Kidney (tissue), 14 donors: ENCODE results near the gene RPL13. TPM values are rescaled to one million over a fixed set of nuclear protein-coding genes. Genes with fewer than 3 reads are reported as not detected.

ENCODE experiments used
- DNase-seq, 5 donors: peaks; one replicate each; pipeline ENCODE4 v3.0.0-alpha.2; 2013 to 2020
- FAIRE-seq: peaks from 2 replicates; lab custom pipeline; 2012; peaks lifted over from hg19 to GRCh38; lab: Jason Lieb, UNC
- H3K27ac ChIP-seq, 2 donors: one replicate each; pipeline ENCODE4 v1.7.0; 2013; ENCODE audit warnings: low read depth in 2 of 2, low read length in 2 of 2, inconsistent platforms in 1 of 2
- H3K27me3 ChIP-seq: one replicate; pipeline ENCODE4 v1.7.1; 2013; ENCODE audit warnings: low read length, inconsistent platforms; ENCODE audit not compliant: control insufficient read depth, insufficient read depth
- H3K36me3 ChIP-seq, 3 donors: one replicate each; pipeline versions ENCODE4 v1.7.0 to v1.7.1; 2013; ENCODE audit warnings: low read length in 3 of 3, control low read depth in 1 of 3, inconsistent platforms in 1 of 3; ENCODE audit not compliant: insufficient read depth in 3 of 3, control insufficient read depth in 2 of 3
- H3K4me1 ChIP-seq, 3 donors: one replicate each; pipeline versions ENCODE4 v1.7.0 to v1.7.1; 2013; ENCODE audit warnings: low read length in 3 of 3, inconsistent platforms in 1 of 3, low read depth in 1 of 3; ENCODE audit not compliant: control insufficient read depth in 2 of 3, insufficient read depth in 2 of 3
- H3K4me3 ChIP-seq, 3 donors: one replicate each; pipeline versions ENCODE4 v1.7.0 to v1.8.1; 2013; ENCODE audit warnings: low read length in 3 of 3, control low read depth in 1 of 3, inconsistent platforms in 1 of 3
- H3K9ac ChIP-seq, 3 donors: one replicate each; pipeline versions ENCODE4 v1.7.0 to v1.7.1; 2013; ENCODE audit warnings: low read length in 3 of 3, control low read depth in 1 of 3, inconsistent platforms in 1 of 3
- H3K9me3 ChIP-seq, 3 donors: one replicate each; pipeline versions ENCODE4 v1.7.0 to v1.7.1; 2013; ENCODE audit warnings: low read length in 3 of 3, control low read depth in 1 of 3, inconsistent platforms in 1 of 3; ENCODE audit not compliant: control insufficient read depth in 2 of 3, insufficient read depth in 1 of 3
- intact Hi-C: fragments of 100-400 bp; cut with DNase I; formaldehyde crosslinking; loops from one replicate; pipeline ENCODE4 v1.11.1; 2022
- polyA plus RNA-seq: library from polyadenylated mRNA; stranded (reverse); fragments of 350-450 nt; fragmentation: Illumina TruSeq; extraction: RNeasy Lipid Tissue Mini Kit (QIAGEN cat#74804); gene quantifications from one replicate; pipeline ENCODE4 v1.2.3, GENCODE V29; 2014; ENCODE audit warnings: low read depth, low replicate concordance; ENCODE audit not compliant: insufficient read depth
- total RNA-seq: library from RNA; stranded (reverse); fragmentation: NEBNext Ultra II Directional; extraction: Animal tissue kit (Norgen Biotek cat#: 25700); gene quantifications from one replicate; pipeline ENCODE4 v1.2.1, GENCODE V29; 2021
- TF ChIP-seq, protein P1 (sequence below): IDR thresholded peaks from 3 replicates; pipeline ENCODE4 v1.5.1; 2012; ENCODE audit warnings: mild to moderate bottlenecking, moderate library complexity, borderline replicate concordance; ENCODE audit not compliant: insufficient read depth; ENCODE audit errors: extremely low read depth
- donor health status: control.
- donor health status: control.
- donor health status: control.
- donor health status: control.
- donor health status: control.
- donor health status: DM: yes; HTN: yes; CAD: no.
- donor health status: Normal renal cell carcinoma (clear cell type).

Gene RPL13
- total and polyA plus RNA-seq, 2 donors from 2014 or later: 1,694 to 3,146 TPM

DNA sequence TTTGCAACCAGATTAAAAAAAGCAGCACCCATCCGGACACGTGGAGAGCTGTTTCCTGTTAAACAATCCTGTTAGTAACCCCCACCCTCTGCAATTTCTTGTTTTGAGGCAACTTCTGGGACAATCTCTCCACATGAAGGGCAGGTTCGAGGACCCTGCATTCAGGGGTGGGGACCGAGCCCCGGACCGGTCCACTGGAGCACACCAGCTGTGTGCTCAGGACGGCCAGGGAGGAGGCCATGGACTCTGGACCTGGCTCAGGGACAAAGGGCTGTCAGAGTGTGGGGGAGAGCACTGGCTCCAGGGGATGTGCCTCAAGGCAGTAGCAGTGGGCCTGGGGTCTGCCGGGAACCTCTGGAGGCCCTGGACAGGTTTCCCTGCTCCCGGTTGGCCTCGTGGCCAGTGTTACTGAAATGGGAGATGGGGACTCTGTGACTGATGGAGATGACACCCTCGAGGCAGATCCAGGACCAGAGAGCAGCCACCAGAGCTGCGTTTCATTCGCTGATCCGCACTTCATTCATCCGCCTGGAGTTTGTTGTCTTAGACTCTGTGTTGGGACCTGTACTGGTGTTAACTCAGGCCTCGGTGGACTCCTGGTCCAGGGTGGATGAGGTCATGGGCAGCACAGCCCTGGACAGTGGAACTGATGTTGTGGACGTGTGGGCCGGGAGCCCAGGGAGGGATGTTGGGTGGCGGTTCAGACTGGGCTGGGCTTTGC lies 12.2 kb downstream of the RPL13 start:
- no peaks in the 10 kb centered on the region for H3K27me3 ChIP-seq

DNA sequence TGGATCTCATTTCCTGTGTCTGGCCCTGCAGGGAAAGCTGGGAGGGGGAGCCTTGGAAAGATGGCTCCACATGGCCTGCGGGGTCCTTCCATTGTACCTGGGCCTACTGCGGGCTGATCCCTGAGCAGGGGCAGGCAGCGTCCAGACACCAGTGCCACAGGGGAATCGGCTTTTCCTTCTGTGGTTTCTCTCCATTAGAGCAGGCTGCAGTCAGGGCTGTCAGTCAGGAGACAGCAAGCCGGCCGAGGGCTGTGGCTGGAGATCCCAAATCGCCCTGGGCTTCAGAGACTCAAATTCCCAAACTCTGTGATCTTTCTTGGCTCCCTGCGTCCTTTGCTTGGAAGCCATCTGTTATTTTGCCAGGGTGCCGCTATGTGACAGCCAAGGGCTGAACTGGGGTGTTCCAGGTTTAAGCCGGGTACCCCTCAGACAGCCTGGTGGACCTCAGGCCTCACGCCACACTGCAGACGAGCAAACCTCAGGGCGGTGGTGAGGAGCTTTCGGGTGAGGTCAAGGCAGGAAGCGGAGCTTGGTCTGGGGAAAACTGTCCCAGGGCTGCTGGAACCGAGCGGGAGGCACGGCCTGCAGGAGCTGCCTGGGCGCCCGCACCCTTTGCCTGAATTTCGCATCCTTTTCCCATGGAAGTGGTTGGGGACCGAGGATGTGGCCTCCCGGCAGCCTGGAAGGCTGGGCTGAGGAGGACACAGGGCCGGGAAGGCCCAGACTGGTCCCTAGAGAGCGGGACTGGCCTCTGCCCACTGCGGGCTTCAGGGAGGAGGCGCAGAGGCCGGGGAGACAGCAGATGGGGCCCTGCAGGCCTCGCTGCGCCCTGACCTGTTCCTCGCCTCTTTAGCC lies 13.6 kb downstream of the RPL13 start:
- Histone ChIP-seq H3K36me3 (no peaks in the 10 kb centered on the region), H3K9me3 (no peaks in the 10 kb centered on the region), H3K9ac (no peak overlapping the region), H3K4me3 (no peak overlapping the region), H3K4me1 (peaks cover 0 to 10% (median 8%) of the 10 kb centered on the region in 3 donors), H3K27ac (no peak overlapping the region), H3K27me3 (no peaks in the 10 kb centered on the region)
- FAIRE-seq (no peak), DNase-seq (peak in 1 of 5 donors; percentile 71)
- intact Hi-C loops: loop anchor here (10.0 kb wide), 1 partner anchor 71 kb away; no protein-coding TSS in a partner anchor
- TF ChIP-seq, protein P1, sequence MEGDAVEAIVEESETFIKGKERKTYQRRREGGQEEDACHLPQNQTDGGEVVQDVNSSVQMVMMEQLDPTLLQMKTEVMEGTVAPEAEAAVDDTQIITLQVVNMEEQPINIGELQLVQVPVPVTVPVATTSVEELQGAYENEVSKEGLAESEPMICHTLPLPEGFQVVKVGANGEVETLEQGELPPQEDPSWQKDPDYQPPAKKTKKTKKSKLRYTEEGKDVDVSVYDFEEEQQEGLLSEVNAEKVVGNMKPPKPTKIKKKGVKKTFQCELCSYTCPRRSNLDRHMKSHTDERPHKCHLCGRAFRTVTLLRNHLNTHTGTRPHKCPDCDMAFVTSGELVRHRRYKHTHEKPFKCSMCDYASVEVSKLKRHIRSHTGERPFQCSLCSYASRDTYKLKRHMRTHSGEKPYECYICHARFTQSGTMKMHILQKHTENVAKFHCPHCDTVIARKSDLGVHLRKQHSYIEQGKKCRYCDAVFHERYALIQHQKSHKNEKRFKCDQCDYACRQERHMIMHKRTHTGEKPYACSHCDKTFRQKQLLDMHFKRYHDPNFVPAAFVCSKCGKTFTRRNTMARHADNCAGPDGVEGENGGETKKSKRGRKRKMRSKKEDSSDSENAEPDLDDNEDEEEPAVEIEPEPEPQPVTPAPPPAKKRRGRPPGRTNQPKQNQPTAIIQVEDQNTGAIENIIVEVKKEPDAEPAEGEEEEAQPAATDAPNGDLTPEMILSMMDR: no peak

More for the DNA sequence above, 12.2 kb downstream of the RPL13 start:
- DNase-seq (peak in 3 of 5 donors; percentile 22 to 35 (median 30)), FAIRE-seq (no peak)
- Histone ChIP-seq H3K9me3 (no peaks in the 10 kb centered on the region), H3K4me3 (no peak overlapping the region), H3K4me1 (peaks cover 0 to 10% (median 8%) of the 10 kb centered on the region in 3 donors), H3K27ac (no peak overlapping the region), H3K36me3 (no peaks in the 10 kb centered on the region), H3K9ac (no peak overlapping the region)
- TF ChIP-seq, protein P1: no peak
- intact Hi-C loops: loop anchor here (10.0 kb wide), 1 partner anchor 72 kb away; no protein-coding TSS in a partner anchor

DNA sequence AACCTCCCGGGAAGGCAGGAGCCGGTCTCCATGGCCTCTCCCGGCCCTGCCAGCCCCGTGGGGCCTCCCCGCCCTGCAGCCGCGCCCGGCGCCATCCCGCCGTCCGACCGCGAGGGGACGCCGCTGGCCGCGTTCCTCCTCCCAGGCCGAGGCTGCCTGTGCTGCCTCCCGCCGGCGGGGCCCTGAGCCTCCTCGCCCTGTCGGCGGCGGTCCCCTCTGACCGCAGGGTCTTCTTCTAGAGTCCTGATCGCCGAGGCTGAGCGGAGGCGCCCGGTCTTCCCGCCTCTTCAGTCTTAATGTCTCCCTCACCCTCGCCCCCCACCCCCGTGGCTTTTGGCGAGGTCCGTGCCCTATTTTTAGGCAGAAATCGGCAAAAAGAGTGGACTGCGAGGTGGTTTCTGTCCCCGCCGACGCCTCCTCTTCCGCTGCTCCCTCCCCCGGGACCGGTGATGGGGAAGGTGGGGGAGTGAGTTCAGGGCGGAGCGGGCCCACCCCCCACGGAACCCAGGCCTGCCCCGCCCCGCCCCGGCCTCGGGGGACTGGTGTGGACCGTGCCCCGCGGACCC lies 14.3 kb downstream of the RPL13 start:
- intact Hi-C loops: loop anchor here (10.0 kb wide), 1 partner anchor 70 kb away; no protein-coding TSS in a partner anchor
- H3K9ac ChIP-seq: no peak overlapping the region
- H3K4me1 ChIP-seq: peaks cover 0 to 10% (median 8%) of the 10 kb centered on the region in 3 donors
- FAIRE-seq (no peak), DNase-seq (peak; percentile 67 to 83 (median 81))
- no peaks in the 10 kb centered on the region for H3K36me3 ChIP-seq
- TF ChIP-seq, protein P1: peak; percentile 76
- no peaks in the 10 kb centered on the region for H3K9me3 ChIP-seq
- H3K27ac ChIP-seq: no peak overlapping the region
- no peaks in the 10 kb centered on the region for H3K27me3 ChIP-seq
- H3K4me3 ChIP-seq: no peak overlapping the region
